Measurements from ENCODE around the gene ERMP1.

ERMP1 gene

GRCh38 chr9:5841771-5842573 is 9.1 kb upstream of the ERMP1 start:
- H2AFZ ChIP-seq (ENCODE audit: low read depth, low read length): no peak overlapping the region

DNA sequence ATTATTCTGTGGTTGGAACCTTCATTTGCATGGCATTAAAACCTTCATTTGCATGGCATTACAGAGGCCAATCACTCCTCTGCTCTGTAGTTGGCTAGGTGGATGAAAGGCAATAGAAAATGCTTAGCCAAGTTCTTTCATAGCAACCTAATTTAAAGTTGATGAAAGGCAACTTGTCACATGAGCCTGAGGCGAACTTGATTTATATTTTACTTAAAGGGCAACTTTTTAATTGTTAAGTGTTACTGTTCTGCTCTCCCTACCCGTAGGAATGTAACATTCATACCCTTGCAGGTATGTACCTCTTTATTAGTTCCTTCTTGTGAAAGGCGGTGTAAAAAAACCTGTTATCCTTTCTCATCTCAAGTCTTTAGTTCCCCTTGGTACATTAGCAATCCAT is 7.9 kb upstream of the ERMP1 start:
- H2AFZ ChIP-seq (ENCODE audit: low read depth, low read length): no peak overlapping the region
- ATAC-seq (ENCODE audit: insufficient read depth, low read depth) (no peak), DNase-seq (no peak)
- no peak for TF ChIP-seq CTCF (IDR thresholded peaks at IDR 0.05; ENCODE audit: borderline replicate concordance, extremely low read depth, low read length, poor library complexity, severe bottlenecking)
- no peak for TF ChIP-seq EZH2 (IDR thresholded peaks at IDR 0.05; ENCODE audit: borderline replicate concordance, low read depth, low read length, severe bottlenecking)
- no peak overlapping the region for H3K27ac ChIP-seq (ENCODE audit: low read length)
- no peaks in the 10 kb centered on the region for H3K36me3 ChIP-seq (ENCODE audit: insufficient read depth, low read length)
- peaks cover 16% of the 10 kb centered on the region for H4K20me1 ChIP-seq (ENCODE audit: insufficient read depth, low read length)
- H3K4me3 ChIP-seq (ENCODE audit: low read depth in 1 of 2, low read length in 2 of 2): no peak overlapping the region
- H3K9ac ChIP-seq (ENCODE audit: low read depth, low read length): no peak overlapping the region
- H3K27me3 ChIP-seq (ENCODE audit: insufficient read depth, low read length, poor library complexity): peaks cover 11% of the 10 kb centered on the region
- 0 out of 2 replicates have a peak overlapping the region, but pooled peaks have one; percentile 64 for H3K4me2 ChIP-seq (ENCODE audit: insufficient read depth, low read length)
- H3K9me3 ChIP-seq (ENCODE audit: insufficient read depth, low read length, severe bottlenecking): no peaks in the 10 kb centered on the region
- peaks cover 53% of the 10 kb centered on the region for H3K4me1 ChIP-seq (ENCODE audit: insufficient read depth, low read length)
- no peaks in the 10 kb centered on the region for H3K79me2 ChIP-seq (ENCODE audit: insufficient read depth, low read length)

More at GRCh38 chr9:5841771-5842573, 9.1 kb upstream of the ERMP1 start:
- Histone ChIP-seq H3K4me3 (ENCODE audit: low read depth in 1 of 2, low read length in 2 of 2) (peak overlapping the region in 1 of 2 experiments; percentile 42; a peak in 2 of 4 replicates), H3K27me3 (ENCODE audit: insufficient read depth, low read length, poor library complexity) (peaks cover 6% of the 10 kb centered on the region), H3K27ac (ENCODE audit: low read length) (peak overlapping the region; percentile 63; the same call in 1 of the 2 replicates), H3K79me2 (ENCODE audit: insufficient read depth, low read length) (no peaks in the 10 kb centered on the region), H4K20me1 (ENCODE audit: insufficient read depth, low read length) (peaks cover 16% of the 10 kb centered on the region), H3K4me1 (ENCODE audit: insufficient read depth, low read length) (peaks cover 58% of the 10 kb centered on the region), H3K9ac (ENCODE audit: low read depth, low read length) (no peak overlapping the region), H3K9me3 (ENCODE audit: insufficient read depth, low read length, severe bottlenecking) (no peaks in the 10 kb centered on the region), H3K4me2 (ENCODE audit: insufficient read depth, low read length) (peak overlapping the region; percentile 64), H3K36me3 (ENCODE audit: insufficient read depth, low read length) (no peaks in the 10 kb centered on the region)
- DNase-seq (peak; percentile 80), ATAC-seq (ENCODE audit: insufficient read depth, low read depth) (peak; percentile 75)
- TF ChIP-seq EZH2 (IDR thresholded peaks at IDR 0.05; ENCODE audit: borderline replicate concordance, low read depth, low read length, severe bottlenecking) (no peak), CTCF (IDR thresholded peaks at IDR 0.05; ENCODE audit: borderline replicate concordance, extremely low read depth, low read length, poor library complexity, severe bottlenecking) (no peak)

DNA sequence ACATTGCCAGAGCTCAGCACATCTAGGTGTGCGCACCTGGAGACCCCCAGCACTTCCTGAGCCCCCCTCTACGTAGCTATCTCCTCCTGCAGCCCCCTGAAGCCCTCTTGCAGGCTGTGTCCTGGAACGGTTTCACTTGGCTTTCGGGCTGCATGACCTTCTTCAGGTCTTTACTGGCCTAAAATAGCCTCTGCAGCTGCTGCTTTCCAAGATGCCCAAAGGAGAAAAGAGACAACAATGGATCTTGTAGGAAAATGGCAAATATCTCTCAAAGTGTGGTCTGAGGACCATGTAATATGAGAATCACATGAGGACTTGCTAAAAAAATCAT is 6.6 kb upstream of the ERMP1 start:
- no peak overlapping the region for H3K9ac ChIP-seq (ENCODE audit: low read depth, low read length)
- H3K4me1 ChIP-seq (ENCODE audit: insufficient read depth, low read length): peaks cover 40% of the 10 kb centered on the region
- no peak overlapping the region for H3K27ac ChIP-seq (ENCODE audit: low read length)
- H3K79me2 ChIP-seq (ENCODE audit: insufficient read depth, low read length): no peaks in the 10 kb centered on the region
- ATAC-seq (ENCODE audit: insufficient read depth, low read depth) (no peak), DNase-seq (no peak)
- TF ChIP-seq EZH2 (IDR thresholded peaks at IDR 0.05; ENCODE audit: borderline replicate concordance, low read depth, low read length, severe bottlenecking): no peak
- no peak for TF ChIP-seq CTCF (IDR thresholded peaks at IDR 0.05; ENCODE audit: borderline replicate concordance, extremely low read depth, low read length, poor library complexity, severe bottlenecking)
- peaks cover 16% of the 10 kb centered on the region for H4K20me1 ChIP-seq (ENCODE audit: insufficient read depth, low read length)
- H2AFZ ChIP-seq (ENCODE audit: low read depth, low read length): no peak overlapping the region
- H3K27me3 ChIP-seq (ENCODE audit: insufficient read depth, low read length, poor library complexity): peaks cover 17% of the 10 kb centered on the region
- no peaks in the 10 kb centered on the region for H3K9me3 ChIP-seq (ENCODE audit: insufficient read depth, low read length, severe bottlenecking)
- no peaks in the 10 kb centered on the region for H3K36me3 ChIP-seq (ENCODE audit: insufficient read depth, low read length)
- H3K4me2 ChIP-seq (ENCODE audit: insufficient read depth, low read length): no peak overlapping the region
- H3K4me3 ChIP-seq (ENCODE audit: low read depth in 1 of 2, low read length in 2 of 2): no peak overlapping the region

All from DND-41 (cell line).